Middle frontal gyrus (tissue), 1 donor: ENCODE measurements around the gene KCTD17.

Experiments
- DNase-seq: peaks from one replicate; pipeline ENCODE4 v3.0.0-alpha.2; 2015; ENCODE audit warnings: low spot score; ENCODE audit errors: extremely low spot score

Gene KCTD17

DNA sequence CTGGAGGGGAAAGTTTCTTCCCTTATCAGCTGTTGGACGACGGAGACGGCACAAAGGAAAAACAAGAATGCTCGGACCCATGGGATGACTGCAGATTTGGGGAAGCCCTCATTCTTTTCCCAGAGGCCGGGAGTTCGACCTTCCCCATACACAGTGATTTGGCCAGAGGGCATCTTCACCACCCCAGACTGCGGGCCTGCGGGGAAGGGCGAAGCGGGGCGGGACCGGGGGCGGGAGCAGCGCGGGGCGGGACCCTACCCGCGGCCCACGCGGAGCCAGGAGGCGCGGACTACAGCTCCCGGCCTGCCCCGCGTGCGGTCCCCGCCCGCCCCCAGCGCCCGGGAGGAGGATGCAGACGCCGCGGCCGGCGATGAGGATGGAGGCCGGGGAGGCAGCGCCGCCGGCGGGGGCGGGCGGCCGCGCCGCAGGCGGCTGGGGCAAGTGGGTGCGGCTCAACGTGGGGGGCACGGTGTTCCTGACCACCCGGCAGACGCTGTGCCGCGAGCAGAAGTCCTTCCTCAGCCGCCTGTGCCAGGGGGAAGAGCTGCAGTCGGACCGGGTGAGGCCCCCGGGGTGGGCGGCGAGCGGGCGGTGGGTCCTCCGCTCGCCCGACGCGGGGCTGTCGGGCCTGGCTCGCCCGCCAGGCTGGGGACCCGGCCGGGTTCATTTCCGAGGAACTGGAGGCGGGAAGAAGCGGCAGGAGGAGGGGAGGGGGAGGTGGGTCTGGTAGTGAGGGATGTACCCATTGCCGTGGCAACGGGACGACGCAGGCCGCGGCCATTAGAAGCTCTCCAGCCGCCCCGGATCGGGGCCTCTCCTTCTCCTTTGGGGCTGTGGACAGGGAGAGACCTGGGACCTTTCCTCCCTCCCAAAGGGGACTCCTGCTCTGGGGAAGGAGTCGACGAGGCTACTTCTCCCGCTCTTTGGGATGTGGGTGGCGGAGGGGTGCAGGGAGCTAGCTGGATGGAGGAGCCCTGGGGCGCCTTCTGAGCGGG, at the start of gene KCTD17:
Gene KCTD17, plus strand, starts transcription at position 352 of the 995 bp plus-strand sequence. Its CDS starts 19 bp downstream, at position 371.
- peak; percentile 53 for DNase-seq

- no peak for DNase-seq
These were observed 49.7 kb upstream of the KCTD17 start for GRCh38 chr22:37001826-37002225.

- DNase-seq = peak; percentile 68
These were observed 48.9 kb upstream of the KCTD17 start for GRCh38 chr22:37002633-37003032.

DNA sequence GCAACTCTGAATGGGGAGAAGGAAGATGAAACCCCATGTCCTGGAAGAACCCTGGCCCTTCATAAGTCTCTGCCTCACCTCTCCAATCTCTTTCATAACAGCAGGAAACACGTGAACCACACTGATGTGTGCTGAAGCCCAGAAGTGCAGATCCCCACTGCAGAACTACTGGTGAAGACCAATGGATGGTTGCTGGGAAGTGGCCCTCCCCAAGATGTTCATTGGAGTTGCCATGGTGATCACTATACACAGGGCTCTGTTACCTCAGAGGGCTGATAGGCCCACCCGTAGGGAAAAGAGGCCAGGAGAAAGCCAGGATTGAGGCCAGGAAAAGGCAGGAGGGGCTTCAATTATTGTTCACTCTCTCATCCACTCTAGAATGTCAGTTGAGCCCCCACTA, 43.9 kb upstream of the KCTD17 start:
- no peak for DNase-seq

DNA sequence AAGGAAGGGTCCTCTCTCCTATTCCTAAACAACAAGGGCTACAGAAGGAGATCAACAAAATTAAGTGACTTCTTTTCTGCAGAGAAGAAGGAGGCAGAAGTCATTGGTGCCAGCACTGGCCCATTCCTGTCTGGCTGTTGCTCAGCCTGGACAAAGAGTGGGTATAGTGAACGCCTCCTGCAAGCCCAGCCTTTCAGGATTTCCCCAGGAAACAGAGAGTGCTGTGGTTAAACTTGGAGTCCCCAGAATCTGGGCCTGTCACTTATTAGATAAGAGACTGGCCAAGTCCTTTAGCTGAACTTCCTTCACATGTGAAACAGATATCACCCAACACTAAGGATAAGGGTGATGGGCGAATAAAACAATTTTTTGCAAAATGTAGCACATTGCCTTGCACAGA, 43.2 kb upstream of the KCTD17 start:
- DNase-seq = no peak

- DNase-seq = no peak
These were observed 42.1 kb upstream of the KCTD17 start for GRCh38 chr22:37009490-37009889.

DNA sequence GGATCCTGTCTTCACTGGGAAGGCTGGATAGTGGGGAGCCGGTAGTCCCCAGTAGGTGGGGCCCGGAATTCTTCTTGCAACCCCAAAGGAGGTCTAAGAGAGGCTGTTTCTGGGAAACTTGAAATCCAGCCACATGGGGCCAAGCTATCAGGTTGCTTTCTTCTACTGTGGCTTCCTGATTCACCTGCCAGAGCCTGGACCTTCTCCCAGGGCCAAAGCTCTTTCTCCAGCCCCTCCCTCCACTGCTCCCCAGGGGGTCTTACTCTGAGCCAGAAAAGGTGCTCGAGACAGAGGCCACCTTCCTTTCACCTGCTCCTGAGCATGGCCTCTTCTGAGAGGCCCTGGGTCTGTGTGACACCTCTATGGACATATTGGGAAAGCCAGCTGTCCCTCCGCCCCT, 41.4 kb upstream of the KCTD17 start:
- no peak for DNase-seq

DNA sequence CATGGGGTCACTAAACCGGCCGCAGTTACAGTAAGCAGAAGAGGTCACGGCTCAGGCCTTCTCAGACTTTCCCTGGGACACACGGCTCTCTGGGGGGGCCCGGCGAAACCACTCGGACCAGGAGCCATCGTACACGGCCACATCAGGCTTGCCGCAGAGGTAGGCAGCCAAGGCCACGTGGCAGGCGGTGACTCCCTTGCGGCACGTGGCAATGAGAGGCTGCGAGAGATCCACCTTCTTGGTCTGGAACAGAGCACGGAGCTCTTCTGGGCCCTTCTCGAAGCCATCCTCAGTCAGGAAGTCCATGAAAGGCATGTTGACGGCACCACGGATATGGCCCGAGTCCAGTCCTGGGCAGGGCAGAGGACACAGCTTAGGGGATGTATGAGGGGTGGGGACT, 40.6 kb upstream of the KCTD17 start:
- no peak for DNase-seq

- DNase-seq = no peak
These were observed 40.1 kb upstream of the KCTD17 start for GRCh38 chr22:37011472-37011871.

DNA sequence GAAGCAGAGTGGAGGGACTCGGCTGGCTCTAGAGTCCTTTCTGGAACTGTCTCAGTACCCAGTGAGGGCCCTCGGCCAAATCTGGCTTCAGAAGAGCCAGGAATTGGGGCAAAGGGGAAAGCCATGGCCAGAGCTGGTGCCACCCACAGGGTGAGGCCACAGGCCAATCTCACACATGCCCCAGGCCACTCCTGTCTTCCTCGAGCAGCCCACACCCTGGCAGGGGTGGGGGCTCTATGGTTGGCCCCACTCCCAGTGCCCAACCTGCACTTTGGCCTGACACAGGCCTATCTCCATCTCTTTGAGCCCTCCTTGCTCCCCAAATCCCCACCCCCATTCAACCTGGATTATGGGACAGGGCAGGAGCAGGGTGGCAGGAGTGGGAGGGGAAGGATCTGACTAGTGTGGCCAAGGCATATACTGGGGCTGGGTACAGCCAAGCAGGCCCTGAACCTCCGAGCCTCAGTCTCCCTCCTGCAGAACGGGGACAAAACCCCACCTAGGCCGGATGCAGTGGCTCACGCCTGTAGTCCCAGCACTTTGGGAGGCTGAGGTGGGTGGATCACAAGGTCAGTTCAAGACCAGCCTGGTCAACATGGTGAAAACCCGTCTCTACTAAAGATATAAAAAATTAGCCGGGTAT, 39.2 kb upstream of the KCTD17 start:
- no peak for DNase-seq

GRCh38 chr22:37012956-37013355, 38.6 kb upstream of the KCTD17 start:
- DNase-seq = no peak

DNA sequence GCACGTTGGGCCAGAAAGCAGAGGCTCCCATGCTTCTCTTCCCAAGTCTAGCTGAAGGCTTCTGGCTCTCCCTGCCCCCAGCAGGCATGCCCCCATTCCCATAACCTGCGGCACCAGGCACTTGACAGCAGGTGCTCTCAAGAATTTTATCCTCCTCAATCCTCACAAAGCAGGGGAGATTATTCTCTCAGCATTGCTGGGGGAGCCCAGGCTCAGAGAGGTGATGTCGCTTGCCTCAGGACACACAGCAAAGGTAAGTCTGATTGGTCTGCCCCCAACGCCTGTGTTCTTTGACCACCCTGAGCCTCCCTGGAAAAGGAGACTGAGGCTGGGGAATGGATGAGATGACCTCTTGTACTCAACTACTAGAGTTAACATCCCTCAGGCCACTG, 37.1 kb upstream of the KCTD17 start:
- DNase-seq = no peak

DNA sequence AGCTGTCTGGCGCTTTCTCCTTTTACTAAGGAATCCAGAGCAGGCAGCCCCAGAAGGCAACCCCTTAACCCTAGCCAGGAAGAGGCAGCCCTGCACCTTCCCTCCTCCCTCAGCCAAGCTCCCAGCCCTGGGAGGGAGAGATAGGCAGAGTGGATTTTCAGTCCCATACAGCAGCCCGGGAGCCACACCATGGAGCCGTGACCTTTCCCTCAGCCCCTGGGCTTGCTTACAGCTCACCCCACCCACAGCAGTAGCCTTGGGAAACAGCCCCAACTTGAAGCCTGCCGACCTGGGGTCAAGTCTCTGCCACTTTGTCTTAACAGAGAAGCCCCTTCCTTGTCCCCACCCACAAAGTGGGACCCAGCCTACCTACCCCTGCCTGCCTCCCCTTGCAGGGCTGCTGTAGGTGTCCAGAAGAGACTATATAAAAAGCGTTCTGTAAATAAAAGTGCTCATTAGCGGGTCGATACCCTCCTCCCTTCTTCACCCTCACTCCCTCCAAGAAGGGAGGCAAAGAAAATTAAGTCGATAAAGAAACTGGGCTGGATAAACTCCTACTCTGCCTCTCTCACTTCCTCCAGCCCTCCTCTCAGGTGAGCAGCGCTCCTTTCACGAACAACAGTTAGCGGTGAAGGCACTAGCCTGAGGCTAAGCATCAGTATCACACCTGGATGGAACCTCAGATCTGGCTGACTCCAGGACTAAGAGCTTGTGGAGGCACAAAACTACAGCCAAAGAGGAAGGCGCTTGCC, 36.5 kb upstream of the KCTD17 start:
- DNase-seq = no peak

DNA sequence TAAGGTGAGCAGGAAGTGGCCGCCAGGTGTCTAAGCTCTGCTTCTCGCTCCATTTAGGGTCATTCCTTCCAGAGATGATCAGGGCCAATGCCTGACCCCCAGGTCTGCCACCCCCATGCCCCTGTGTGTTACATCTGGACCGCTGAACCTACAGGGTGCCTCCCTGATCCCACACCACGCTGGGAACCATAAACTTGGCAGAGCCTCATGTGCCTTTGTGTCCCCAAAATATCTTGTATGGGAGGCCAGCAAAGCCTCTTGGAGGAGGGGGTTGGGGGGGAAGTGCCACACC, 36.0 kb upstream of the KCTD17 start:
- no peak for DNase-seq

DNA sequence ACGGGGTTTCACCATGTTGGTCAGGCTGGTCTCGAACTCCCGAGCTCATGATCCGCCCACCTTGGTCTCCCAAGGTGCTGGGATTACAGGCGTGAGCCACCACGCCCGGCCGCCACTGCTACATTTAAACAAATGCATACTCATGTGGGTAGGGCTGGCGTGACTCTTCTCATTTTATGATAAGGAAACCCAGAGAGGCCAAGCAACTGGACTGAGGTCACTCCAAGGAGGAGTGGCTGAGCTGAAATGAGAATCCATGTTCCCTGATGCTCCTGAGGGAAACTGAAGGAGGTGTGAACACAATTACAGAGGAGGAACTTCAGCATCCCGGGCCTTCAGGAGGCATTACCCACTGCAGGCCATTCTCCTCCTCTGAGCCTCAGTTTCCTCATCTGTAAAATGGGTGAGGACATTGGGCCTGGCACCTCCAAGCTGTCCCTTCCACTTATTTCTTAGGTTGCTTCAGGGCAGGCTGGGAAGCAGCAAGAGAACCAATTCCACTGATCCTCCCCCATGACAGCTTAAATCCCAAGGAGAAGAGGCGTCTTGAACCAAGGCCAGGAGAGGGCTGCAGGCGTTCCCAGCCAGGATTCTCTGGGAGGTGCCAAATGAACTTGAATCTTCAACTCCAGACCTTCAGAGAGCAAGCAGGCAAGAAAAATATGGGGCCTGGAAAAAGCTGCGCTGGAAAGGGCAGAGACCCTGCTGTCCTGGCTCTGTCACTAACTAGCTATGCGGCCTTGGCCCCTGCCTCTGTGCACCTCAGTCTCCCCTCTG, 35.2 kb upstream of the KCTD17 start:
- no peak for DNase-seq

DNA sequence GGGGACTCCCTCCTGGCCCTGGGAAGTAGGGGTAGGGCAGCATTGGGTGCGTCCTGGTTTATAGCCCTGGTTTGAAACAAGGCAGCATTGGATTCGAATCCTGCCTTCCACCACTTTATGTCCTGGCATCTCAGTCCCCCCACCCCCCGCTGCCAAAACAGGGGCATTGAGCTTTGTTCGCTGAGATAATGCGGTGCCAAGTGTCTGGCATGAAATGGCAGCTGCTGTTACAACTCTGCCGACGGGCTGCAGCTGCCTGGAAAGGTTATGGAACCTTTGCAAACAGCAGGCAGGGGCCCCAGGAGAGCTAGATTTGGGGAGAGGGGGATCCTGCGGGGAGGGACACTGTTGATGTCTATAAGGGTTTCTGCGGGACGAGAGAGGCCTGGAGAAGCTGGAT, 34.2 kb upstream of the KCTD17 start:
- no peak for DNase-seq

- DNase-seq = no peak
These were observed 33.3 kb upstream of the KCTD17 start for GRCh38 chr22:37018086-37018814.

GRCh38 chr22:37018815-37019308, 32.7 kb upstream of the KCTD17 start:
- no peak for DNase-seq

GRCh38 chr22:37019309-37020191, 32.0 kb upstream of the KCTD17 start, which contains the start of the genes MPST and TST:
MPST (plus strand) TSS chr22:37019742; CDS start chr22:37019837, 95 bp downstream.
TST (minus strand) TSS chr22:37019447; CDS start chr22:37018732, 715 bp downstream.
- peak; percentile 64 for DNase-seq
